HepG2 (cell line): ENCODE results near the gene EPHA2. TPM values are rescaled to one million over a fixed set of nuclear protein-coding genes. Genes with fewer than 3 reads are reported as not detected.

Source experiments
- EED ChIP-seq: sonication (generic); formaldehyde crosslinking; IDR thresholded peaks from 2 replicates; pipeline ENCODE4 v1.5.0; 2020; ENCODE audit warnings: mild to moderate bottlenecking, missing genetic modification reagents
- GATA4 ChIP-seq: sonication (generic); IDR thresholded peaks from 2 replicates; pipeline ENCODE4 v1.6.1; 2016; ENCODE audit warnings: antibody characterized with exemption, low read depth, borderline replicate concordance
- GLMP ChIP-seq: sonication (generic); formaldehyde crosslinking; IDR thresholded peaks from 2 replicates; pipeline ENCODE4 v1.9.0; 2021; ENCODE audit warnings: missing genetic modification reagents, mild to moderate bottlenecking, borderline replicate concordance
- MBNL3 ChIP-seq: fragments of 250-450 bp; sonication (Bioruptor Pico); conservative IDR thresholded peaks from 2 replicates; pipeline ENCODE4 v1.8.0; 2022; ENCODE audit warnings: mild to moderate bottlenecking, inconsistent platforms
- MYC ChIP-seq: sonication (generic); formaldehyde crosslinking; IDR thresholded peaks from 2 replicates; pipeline ENCODE4 v1.9.0; 2021; ENCODE audit warnings: missing genetic modification reagents, borderline replicate concordance
- POLR2A ChIP-seq, 2 experiments: IDR thresholded peaks; 2 replicates each; pipeline ENCODE4 v1.6.1; 2011; ENCODE audit warnings: low read depth in 2 of 2, low read length in 2 of 2, mild to moderate bottlenecking in 1 of 2, moderate library complexity in 1 of 2; ENCODE audit not compliant: insufficient read depth in 1 of 2
- RELA ChIP-seq: sonication (generic); formaldehyde crosslinking; IDR thresholded peaks from 2 replicates; pipeline ENCODE4 v1.4.0; 2020; ENCODE audit warnings: missing genetic modification reagents
- SOX6 ChIP-seq, 2 experiments: fragments of 450-650 bp in 1 of 2; sonication (generic) in 1 of 2; formaldehyde crosslinking in 1 of 2; IDR thresholded peaks; 2 replicates each; pipeline versions ENCODE4 v1.4.0 to v1.6.1; 2017 to 2020; ENCODE audit warnings: antibody characterized with exemption in 1 of 2, mild to moderate bottlenecking in 1 of 2, missing genetic modification reagents in 1 of 2
- THAP9 ChIP-seq: sonication (generic); formaldehyde crosslinking; IDR thresholded peaks from 2 replicates; pipeline ENCODE4; 2020; ENCODE audit warnings: missing genetic modification reagents, mild to moderate bottlenecking, borderline replicate concordance
- ZBTB21 ChIP-seq: sonication (generic); formaldehyde crosslinking; IDR thresholded peaks from 2 replicates; pipeline ENCODE4 v1.4.0; 2020; ENCODE audit warnings: missing genetic modification reagents
- ZBTB46 ChIP-seq: sonication (generic); formaldehyde crosslinking; IDR thresholded peaks from 2 replicates; pipeline ENCODE4 v1.4.0; 2020; ENCODE audit warnings: mild to moderate bottlenecking, missing genetic modification reagents, borderline replicate concordance
- ZBTB8A ChIP-seq: sonication (generic); formaldehyde crosslinking; IDR thresholded peaks from 2 replicates; pipeline ENCODE4 v1.4.0; 2020; ENCODE audit warnings: mild to moderate bottlenecking, low read depth, missing genetic modification reagents, borderline replicate concordance
- ZFP1 ChIP-seq: IDR thresholded peaks from 2 replicates; pipeline ENCODE4 v1.6.1; 2016
- ZNF567 ChIP-seq: sonication (generic); formaldehyde crosslinking; IDR thresholded peaks from 2 replicates; pipeline ENCODE4 v1.8.1; 2023; ENCODE audit warnings: mild to moderate bottlenecking, missing genetic modification reagents, borderline replicate concordance
- ZNF629 ChIP-seq: sonication (generic); formaldehyde crosslinking; conservative IDR thresholded peaks from 2 replicates; pipeline ENCODE4 v1.5.0; 2020; ENCODE audit warnings: missing genetic modification reagents
- ZNF646 ChIP-seq: sonication (generic); formaldehyde crosslinking; IDR thresholded peaks from 2 replicates; pipeline ENCODE4 v1.9.0; 2021; ENCODE audit warnings: mild to moderate bottlenecking, missing genetic modification reagents
- ZNF709 ChIP-seq: sonication (generic); formaldehyde crosslinking; IDR thresholded peaks from 2 replicates; pipeline ENCODE4 v1.5.0; 2020; ENCODE audit warnings: mild to moderate bottlenecking, missing genetic modification reagents
- polyA plus RNA-seq, 8 experiments: library from polyadenylated mRNA; depleted of rRNA in 3 of 8; stranded (reverse) in 7 of 8; unstranded in 1 of 8; fragments of >200 nt; fragmentation: Illumina TruSeq in 4 of 8; extraction: Trizol in 4 of 8; gene quantifications; 2 replicates each; pipeline versions ENCODE4 v1.2.1 to v1.2.3, GENCODE V29; 2011 to 2016; ENCODE audit warnings: low read depth in 4 of 8, missing spikeins in 1 of 8, mixed read lengths in 1 of 8; ENCODE audit not compliant: insufficient read depth in 1 of 8
- total RNA-seq, 5 experiments: library from RNA; depleted of rRNA; stranded (reverse); fragments of >200 nt; fragmentation: Illumina TruSeq; extraction: Trizol; gene quantifications; 2 replicates each; pipeline ENCODE4 v1.2.3, GENCODE V29; 2016; ENCODE audit warnings: low read depth in 1 of 5

EPHA2 gene
- total and polyA plus RNA-seq, 2 of the 13 experiments (the other 11 are each of a cell fraction or from before 2014, with no cell fraction given): 33.6 to 53.6 TPM

GRCh38 chr1:16181887-16182719 is 26.2 kb upstream of the EPHA2 start (continued):
- no peak for TF ChIP-seq ZBTB8A (CRISPR knock-in tag)
- no peak for TF ChIP-seq GATA4
- TF ChIP-seq EED (CRISPR knock-in tag): no peak
- TF ChIP-seq ZBTB46 (CRISPR knock-in tag): no peak
- peak; percentile 54; the same call in 1 of the 2 replicates for TF ChIP-seq ZNF646 (CRISPR knock-in tag)
- no peak for TF ChIP-seq THAP9 (CRISPR knock-in tag)
- TF ChIP-seq SOX6 (IDR thresholded peaks at IDR 0.05): no peak
- TF ChIP-seq SOX6 (CRISPR knock-in tag; IDR thresholded peaks at IDR 0.05): peak; percentile 72; the same call in 1 of the 2 replicates
- TF ChIP-seq POLR2A (IDR thresholded peaks at IDR 0.05; ENCODE audit: insufficient read depth in 1 of 2, low read depth in 2 of 2, low read length in 2 of 2): peak; percentile 46 to 47; a peak in 2 of 4 replicates
- no peak for TF ChIP-seq ZBTB21 (CRISPR knock-in tag)
- no peak for TF ChIP-seq ZNF709
- no peak for TF ChIP-seq ZNF629 (CRISPR knock-in tag)
- TF ChIP-seq MYC (CRISPR knock-in tag): peak; percentile 53; the same call in 1 of the 2 replicates
- TF ChIP-seq ZFP1: no peak; the same call in 1 of the 2 replicates
- no peak for TF ChIP-seq MBNL3 (CRISPR knock-in tag)
- no peak for TF ChIP-seq RELA (CRISPR knock-in tag)
- no peak for TF ChIP-seq ZNF567 (CRISPR knock-in tag)
- no peak for TF ChIP-seq GLMP (CRISPR knock-in tag)
